ENCODE results near the gene ATP9A. TPM values are rescaled to one million over a fixed set of nuclear protein-coding genes. Genes with fewer than 3 reads are reported as not detected.
"Not testable (repeated sequence)": the region's sequence is repeated elsewhere in the genome, so short reads cannot be mapped to it uniquely, and the experiment has no call there.

Gene ATP9A
- polyA plus RNA-seq, 3 donors: 0.04 TPM; not detected in 2

DNA sequence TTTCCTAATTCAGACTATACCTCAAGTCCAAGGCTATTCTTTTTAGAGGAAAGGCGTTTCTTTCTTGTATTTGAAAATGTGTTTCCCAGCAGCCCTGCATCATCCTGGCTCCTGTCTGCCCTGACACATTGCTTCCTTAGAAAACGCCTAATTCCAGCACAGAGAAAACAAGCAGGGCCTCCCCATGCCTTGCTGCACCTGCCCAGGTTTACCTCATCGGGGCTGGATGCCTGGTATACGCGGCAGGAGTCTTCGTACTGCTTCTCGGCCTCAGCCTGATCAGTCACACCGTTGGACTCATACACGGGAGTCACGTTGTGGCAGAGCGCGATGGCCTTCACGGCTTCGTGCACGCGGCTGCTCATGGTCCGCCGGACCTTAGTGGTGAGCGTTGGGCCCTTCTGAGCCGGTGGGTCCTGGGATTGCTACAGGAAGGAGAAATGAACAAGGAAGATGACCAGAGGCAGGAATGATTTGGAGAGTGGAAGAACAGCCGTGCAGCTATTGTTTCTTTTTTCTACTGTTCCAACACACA is 111.4 kb downstream of the ATP9A start:
- H3K36me3 Mint-ChIP-seq: no peaks in the 10 kb centered on the region
- Histone ChIP-seq H3K79me2 (ENCODE audit: insufficient read depth, low read length) (no peaks in the 10 kb centered on the region), H3K9me3 (replicated peaks in 1 of 2; ENCODE audit: control insufficient read depth in 1 of 2, insufficient read depth in 1 of 2, low read length in 2 of 2) (no peaks in the 10 kb centered on the region), H3K27me3 (ENCODE audit: control insufficient read depth in 2 of 2, insufficient read depth in 2 of 2, low read length in 2 of 2) (no peaks in the 10 kb centered on the region), H3K36me3 (replicated peaks in 1 of 2; ENCODE audit: control insufficient read depth in 1 of 2, insufficient read depth in 2 of 2, low read length in 2 of 2) (no peaks in the 10 kb centered on the region), H3K4me1 (ENCODE audit: control insufficient read depth in 1 of 2, insufficient read depth in 2 of 2, low read length in 2 of 2) (peaks cover 8% of the 10 kb centered on the region in 2 donors), H3K9ac (ENCODE audit: insufficient read depth, low read length, poor library complexity, severe bottlenecking) (no peak overlapping the region), H3K4me3 (replicated peaks in 1 of 3; ENCODE audit: low read depth in 2 of 3, low read length in 3 of 3) (no peak overlapping the region), H3K27ac (ENCODE audit: low read depth in 1 of 2, low read length in 2 of 2) (no peak overlapping the region), H3K4me2 (replicated peaks; ENCODE audit: extremely low read depth, low read length, poor library complexity, severe bottlenecking) (no peak overlapping the region), H2AFZ (ENCODE audit: insufficient read depth, low read depth, low read length, poor library complexity, severe bottlenecking) (no peak overlapping the region), H4K20me1 (ENCODE audit: insufficient read depth, low read length) (no peaks in the 10 kb centered on the region)
- H3K4me1 Mint-ChIP-seq: peaks cover 10% of the 10 kb centered on the region
- intact Hi-C loops (cut with micrococcal nuclease): no loop called here
- TF ChIP-seq, protein P1, sequence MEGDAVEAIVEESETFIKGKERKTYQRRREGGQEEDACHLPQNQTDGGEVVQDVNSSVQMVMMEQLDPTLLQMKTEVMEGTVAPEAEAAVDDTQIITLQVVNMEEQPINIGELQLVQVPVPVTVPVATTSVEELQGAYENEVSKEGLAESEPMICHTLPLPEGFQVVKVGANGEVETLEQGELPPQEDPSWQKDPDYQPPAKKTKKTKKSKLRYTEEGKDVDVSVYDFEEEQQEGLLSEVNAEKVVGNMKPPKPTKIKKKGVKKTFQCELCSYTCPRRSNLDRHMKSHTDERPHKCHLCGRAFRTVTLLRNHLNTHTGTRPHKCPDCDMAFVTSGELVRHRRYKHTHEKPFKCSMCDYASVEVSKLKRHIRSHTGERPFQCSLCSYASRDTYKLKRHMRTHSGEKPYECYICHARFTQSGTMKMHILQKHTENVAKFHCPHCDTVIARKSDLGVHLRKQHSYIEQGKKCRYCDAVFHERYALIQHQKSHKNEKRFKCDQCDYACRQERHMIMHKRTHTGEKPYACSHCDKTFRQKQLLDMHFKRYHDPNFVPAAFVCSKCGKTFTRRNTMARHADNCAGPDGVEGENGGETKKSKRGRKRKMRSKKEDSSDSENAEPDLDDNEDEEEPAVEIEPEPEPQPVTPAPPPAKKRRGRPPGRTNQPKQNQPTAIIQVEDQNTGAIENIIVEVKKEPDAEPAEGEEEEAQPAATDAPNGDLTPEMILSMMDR (IDR thresholded peaks at IDR 0.05): no peak
- DNase-seq: no peak
- peaks cover 0 to 2% (median 0%) of the 10 kb centered on the region in 3 donors for H3K27me3 Mint-ChIP-seq (ENCODE audit: low read depth in 3 of 3)
- no peaks in the 10 kb centered on the region for H3K9me3 Mint-ChIP-seq
- 96% methylated on average over 17 of the region's 21 CpGs for WGBS (ENCODE audit: insufficient coverage)
- no peak overlapping the region for H3K27ac Mint-ChIP-seq
- no peak overlapping the region for H3K4me3 Mint-ChIP-seq

DNA sequence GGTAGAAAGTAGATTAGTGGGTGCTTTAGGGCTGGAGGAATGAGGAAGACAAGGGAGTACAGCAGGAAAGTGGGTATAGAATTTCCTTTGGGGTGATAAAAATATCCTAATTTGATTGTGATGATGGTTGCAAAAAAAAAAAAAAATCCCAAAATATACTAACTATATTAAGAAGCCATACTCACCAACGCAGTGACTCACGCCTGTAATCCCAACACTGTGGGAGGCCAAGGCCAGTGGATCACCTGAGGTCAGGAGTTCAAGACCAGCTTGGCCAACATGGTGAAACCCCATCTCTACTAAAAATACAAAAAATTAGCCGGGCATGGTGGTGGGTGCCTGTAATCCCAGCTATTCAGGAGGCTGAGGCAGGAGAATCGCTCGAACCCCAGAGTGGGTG is 112.1 kb downstream of the ATP9A start:
- H3K27me3 ChIP-seq (ENCODE audit: control insufficient read depth in 2 of 2, insufficient read depth in 2 of 2, low read length in 2 of 2); H3K9me3 Mint-ChIP-seq; H3K27me3 Mint-ChIP-seq (ENCODE audit: low read depth in 3 of 3); H3K27ac ChIP-seq (ENCODE audit: low read depth in 1 of 2, low read length in 2 of 2); H3K27ac Mint-ChIP-seq; DNase-seq; H3K4me2 ChIP-seq (replicated peaks; ENCODE audit: extremely low read depth, low read length, poor library complexity, severe bottlenecking); H3K9me3 ChIP-seq (replicated peaks in 1 of 2; ENCODE audit: control insufficient read depth in 1 of 2, insufficient read depth in 1 of 2, low read length in 2 of 2); H4K20me1 ChIP-seq (ENCODE audit: insufficient read depth, low read length); H3K79me2 ChIP-seq (ENCODE audit: insufficient read depth, low read length); H3K9ac ChIP-seq (ENCODE audit: insufficient read depth, low read length, poor library complexity, severe bottlenecking); H3K36me3 Mint-ChIP-seq; H2AFZ ChIP-seq (ENCODE audit: insufficient read depth, low read depth, low read length, poor library complexity, severe bottlenecking); H3K36me3 ChIP-seq (replicated peaks in 1 of 2; ENCODE audit: control insufficient read depth in 1 of 2, insufficient read depth in 2 of 2, low read length in 2 of 2); H3K4me3 Mint-ChIP-seq; H3K4me3 ChIP-seq (replicated peaks in 1 of 3; ENCODE audit: low read depth in 2 of 3, low read length in 3 of 3); intact Hi-C loops (cut with micrococcal nuclease): not testable (repeated sequence)
- peaks cover 13 to 14% of the 10 kb centered on the region in 2 donors for H3K4me1 ChIP-seq (ENCODE audit: control insufficient read depth in 1 of 2, insufficient read depth in 2 of 2, low read length in 2 of 2)
- no CpG with 5 or more reads among the region's 5 CpGs for WGBS (ENCODE audit: insufficient coverage)
- H3K4me1 Mint-ChIP-seq: peaks cover 13% of the 10 kb centered on the region
